ENCODE measurements around the gene E2F1.

The E2F1 gene

DNA sequence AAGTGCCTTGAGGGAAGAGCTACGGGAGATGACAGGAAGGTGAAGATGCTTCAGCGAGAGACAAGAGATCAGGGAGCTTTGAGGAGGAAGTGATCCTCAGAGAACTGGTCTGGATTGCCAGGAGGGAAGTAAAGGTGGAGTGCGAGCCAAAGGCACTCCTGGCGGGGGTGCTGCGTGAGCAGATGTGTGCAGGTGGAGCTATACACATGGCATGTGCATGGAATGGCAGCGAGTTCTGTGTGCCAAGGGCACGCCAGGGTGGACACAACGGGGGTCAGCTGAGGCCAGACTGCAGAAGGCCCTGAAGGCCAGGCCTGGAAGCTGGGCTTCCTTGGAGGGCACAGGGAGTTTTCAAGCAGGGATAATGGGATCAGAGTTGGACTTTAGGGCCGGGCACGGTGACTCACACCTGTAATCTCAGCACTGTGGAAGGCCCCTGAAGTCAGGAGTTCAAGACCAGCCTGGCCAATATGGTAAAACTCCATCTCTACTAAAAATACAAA lies 27.7 kb upstream of the E2F1 start:
- no peaks in the 10 kb centered on the region for H3K9me3 ChIP-seq (ENCODE audit: control insufficient read depth, insufficient read depth, low read length)
- no peaks in the 10 kb centered on the region for H3K27me3 ChIP-seq (ENCODE audit: control insufficient read depth, low read length)
- no peaks in the 10 kb centered on the region for H3K36me3 ChIP-seq (ENCODE audit: control insufficient read depth, low read length)
- no peak overlapping the region for H3K27ac ChIP-seq (ENCODE audit: low read depth, low read length)
- peaks cover under 1% of the 10 kb centered on the region; the same call in 1 of the 2 replicates for H3K4me1 ChIP-seq (ENCODE audit: control insufficient read depth, low read length)
- no peaks in the 10 kb centered on the region for H3K9me2 ChIP-seq (replicated peaks; ENCODE audit: control insufficient read depth, low read length)
- no peak overlapping the region for H3K4me3 ChIP-seq (ENCODE audit: low read length)
- H3K4me2 ChIP-seq (ENCODE audit: low read length) = no peak overlapping the region
- H3K79me2 ChIP-seq (ENCODE audit: control insufficient read depth, low read length) = no peaks in the 10 kb centered on the region
- no peaks in the 10 kb centered on the region for H4K20me1 ChIP-seq (ENCODE audit: control insufficient read depth, insufficient read depth, low read depth, low read length)
- no peaks in the 10 kb centered on the region for H3F3A ChIP-seq (ENCODE audit: control insufficient read depth, insufficient read depth)
- TF ChIP-seq, protein P1, sequence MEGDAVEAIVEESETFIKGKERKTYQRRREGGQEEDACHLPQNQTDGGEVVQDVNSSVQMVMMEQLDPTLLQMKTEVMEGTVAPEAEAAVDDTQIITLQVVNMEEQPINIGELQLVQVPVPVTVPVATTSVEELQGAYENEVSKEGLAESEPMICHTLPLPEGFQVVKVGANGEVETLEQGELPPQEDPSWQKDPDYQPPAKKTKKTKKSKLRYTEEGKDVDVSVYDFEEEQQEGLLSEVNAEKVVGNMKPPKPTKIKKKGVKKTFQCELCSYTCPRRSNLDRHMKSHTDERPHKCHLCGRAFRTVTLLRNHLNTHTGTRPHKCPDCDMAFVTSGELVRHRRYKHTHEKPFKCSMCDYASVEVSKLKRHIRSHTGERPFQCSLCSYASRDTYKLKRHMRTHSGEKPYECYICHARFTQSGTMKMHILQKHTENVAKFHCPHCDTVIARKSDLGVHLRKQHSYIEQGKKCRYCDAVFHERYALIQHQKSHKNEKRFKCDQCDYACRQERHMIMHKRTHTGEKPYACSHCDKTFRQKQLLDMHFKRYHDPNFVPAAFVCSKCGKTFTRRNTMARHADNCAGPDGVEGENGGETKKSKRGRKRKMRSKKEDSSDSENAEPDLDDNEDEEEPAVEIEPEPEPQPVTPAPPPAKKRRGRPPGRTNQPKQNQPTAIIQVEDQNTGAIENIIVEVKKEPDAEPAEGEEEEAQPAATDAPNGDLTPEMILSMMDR (IDR thresholded peaks at IDR 0.05; ENCODE audit: low read depth, low read length, poor library complexity, severe bottlenecking) = no peak
- no peak for TF ChIP-seq EZH2phosphoT487 (IDR thresholded peaks at IDR 0.05; ENCODE audit: borderline replicate concordance, low read length)

DNA sequence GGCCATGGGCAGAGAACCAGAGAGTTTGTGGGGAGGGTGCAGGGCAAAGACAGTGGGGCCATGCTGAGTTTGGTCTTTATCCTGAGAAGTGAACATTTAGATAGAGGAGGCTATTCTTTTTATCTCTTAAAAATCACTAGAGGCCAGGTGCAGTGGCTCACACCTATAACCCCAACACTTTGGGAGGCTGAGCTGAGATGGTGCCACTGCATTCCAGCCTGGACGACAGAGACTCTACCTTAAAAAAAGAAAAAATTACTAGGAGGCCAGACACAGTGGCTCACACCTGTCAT lies 25.2 kb upstream of the E2F1 start:
- Histone ChIP-seq H3K27ac (ENCODE audit: low read depth, low read length) (no peak overlapping the region), H3K27me3 (ENCODE audit: control insufficient read depth, low read length) (no peaks in the 10 kb centered on the region), H3K4me3 (ENCODE audit: low read length) (no peak overlapping the region), H3K4me2 (ENCODE audit: low read length) (no peak overlapping the region), H4K20me1 (ENCODE audit: control insufficient read depth, insufficient read depth, low read depth, low read length) (no peaks in the 10 kb centered on the region), H3K9me2 (replicated peaks; ENCODE audit: control insufficient read depth, low read length) (no peaks in the 10 kb centered on the region), H3K36me3 (ENCODE audit: control insufficient read depth, low read length) (no peaks in the 10 kb centered on the region), H3K4me1 (ENCODE audit: control insufficient read depth, low read length) (no peaks in the 10 kb centered on the region), H3K9me3 (ENCODE audit: control insufficient read depth, insufficient read depth, low read length) (no peaks in the 10 kb centered on the region), H3F3A (ENCODE audit: control insufficient read depth, insufficient read depth) (no peaks in the 10 kb centered on the region), H3K79me2 (ENCODE audit: control insufficient read depth, low read length) (no peaks in the 10 kb centered on the region)
- TF ChIP-seq, protein P1 (IDR thresholded peaks at IDR 0.05; ENCODE audit: low read depth, low read length, poor library complexity, severe bottlenecking) = no peak
- no peak for TF ChIP-seq EZH2phosphoT487 (IDR thresholded peaks at IDR 0.05; ENCODE audit: borderline replicate concordance, low read length)

- TF ChIP-seq, protein P1 (IDR thresholded peaks at IDR 0.05; ENCODE audit: low read depth, low read length, poor library complexity, severe bottlenecking) = no peak
- no peak for TF ChIP-seq EZH2phosphoT487 (IDR thresholded peaks at IDR 0.05; ENCODE audit: borderline replicate concordance, low read length)
- Histone ChIP-seq H3K27me3 (ENCODE audit: control insufficient read depth, low read length) (no peaks in the 10 kb centered on the region), H3K27ac (ENCODE audit: low read depth, low read length) (no peak overlapping the region), H3K4me3 (ENCODE audit: low read length) (no peak overlapping the region), H3K4me1 (ENCODE audit: control insufficient read depth, low read length) (peaks cover 4% of the 10 kb centered on the region), H3F3A (ENCODE audit: control insufficient read depth, insufficient read depth) (no peaks in the 10 kb centered on the region), H3K9me3 (ENCODE audit: control insufficient read depth, insufficient read depth, low read length) (no peaks in the 10 kb centered on the region), H3K4me2 (ENCODE audit: low read length) (no peak overlapping the region), H4K20me1 (ENCODE audit: control insufficient read depth, insufficient read depth, low read depth, low read length) (no peaks in the 10 kb centered on the region), H3K9me2 (replicated peaks; ENCODE audit: control insufficient read depth, low read length) (no peaks in the 10 kb centered on the region), H3K79me2 (ENCODE audit: control insufficient read depth, low read length) (no peaks in the 10 kb centered on the region), H3K36me3 (ENCODE audit: control insufficient read depth, low read length) (no peaks in the 10 kb centered on the region)
These were observed 24.7 kb upstream of the E2F1 start for GRCh38 chr20:33710681-33711445.

Data from DOHH2 (cell line).